Activated effector memory CD4-positive, alpha-beta T cell treated with Interleukin-2 at 50 U/mL for 16 hours (primary cell): ENCODE data around the gene U2AF1L4.

Source experiments
- DNase-seq: peaks from one replicate; pipeline ENCODE4 v3.0.0-alpha.2; 2020

Gene U2AF1L4

GRCh38 chr19:35704218-35704617, 41.0 kb downstream of the U2AF1L4 start, which contains the start of gene ZBTB32:
ZBTB32 (plus strand) TSS chr19:35704558; CDS start chr19:35714627, 10,069 bp downstream.
- no peak for DNase-seq

GRCh38 chr19:35703343-35703742, 41.9 kb downstream of the U2AF1L4 start:
- no peak for DNase-seq

- peak; percentile 88 for DNase-seq
Observed at GRCh38 chr19:35702223-35703012, 42.8 kb downstream of the U2AF1L4 start.

- no peak for DNase-seq
Observed at GRCh38 chr19:35696835-35697234, 48.4 kb downstream of the U2AF1L4 start.

GRCh38 chr19:35695895-35696422, 49.3 kb downstream of the U2AF1L4 start:
- DNase-seq: no peak

GRCh38 chr19:35693835-35694599, 51.2 kb downstream of the U2AF1L4 start:
- peak; percentile 80 for DNase-seq

- no peak for DNase-seq
Observed at GRCh38 chr19:35693422-35693821, 51.8 kb downstream of the U2AF1L4 start.
